Adrenal gland (tissue), 12 donors: ENCODE measurements around the gene IGSF1. TPM values are rescaled to one million over a fixed set of nuclear protein-coding genes. Genes with fewer than 3 reads are reported as not detected.

Source experiments
- DNase-seq, 7 donors: peaks; one replicate each; pipeline ENCODE4 v3.0.0-alpha.2; 2019 to 2020
- H3K27ac ChIP-seq, 5 donors: fragments of 200-600 bp; sonication (generic) in 4 of 5; 1 replicate in 3 of 5; 2 replicates in 2 of 5; pipeline versions ENCODE4 v1.5.1 to v1.8.0; 2016 to 2020; ENCODE audit warnings: mild to moderate bottlenecking in 1 of 5
- H3K27me3 ChIP-seq: fragments of 200-600 bp; 2 replicates; pipeline ENCODE4 v1.8.0; 2021
- H3K36me3 ChIP-seq, 2 donors: fragments of 200-600 bp; replicated peaks in 1 of 2; 1 replicate in 1 of 2; 2 replicates in 1 of 2; pipeline versions ENCODE4 v1.5.1 to v1.8.0; 2018 to 2022
- H3K4me1 ChIP-seq, 2 donors: fragments of 200-600 bp; replicated peaks in 1 of 2; 1 replicate in 1 of 2; 2 replicates in 1 of 2; pipeline versions ENCODE4 v1.5.1 to v1.8.0; 2018 to 2021
- H3K4me3 ChIP-seq, 4 donors: fragments of 200-600 bp; sonication (generic) in 3 of 4; one replicate each; pipeline ENCODE4 v1.5.1; 2016 to 2018
- H3K9me3 ChIP-seq, 3 donors: fragments of 200-600 bp; sonication (generic) in 1 of 3; replicated peaks in 1 of 3; 1 replicate in 2 of 3; 2 replicates in 1 of 3; pipeline versions ENCODE4 v1.5.1 to v1.8.0; 2016 to 2021
- CTCF ChIP-seq, 6 experiments: fragments of 450-650 bp in 4 of 6; fragments of 200-600 bp in 2 of 6; sonication (generic) in 1 of 6; IDR thresholded peaks; 1 replicate in 5 of 6; 2 replicates in 1 of 6; pipeline versions ENCODE4 v1.5.1 to v1.8.0; 2016 to 2021; ENCODE audit warnings: antibody characterized with exemption in 6 of 6, mild to moderate bottlenecking in 2 of 6, moderate library complexity in 1 of 6
- POLR2A ChIP-seq, 2 donors: fragments of 450-650 bp; IDR thresholded peaks; one replicate each; pipeline ENCODE4 v1.6.1; 2017; ENCODE audit warnings: antibody characterized with exemption in 2 of 2, mild to moderate bottlenecking in 2 of 2, moderate library complexity in 1 of 2
- WGBS, 4 donors: extraction: QIAGEN DNeasy Blood & Tissue Kit in 2 of 4; methylation state at CpG; one replicate each; pipeline versions ENCODE4 v1.1.5 to v1.1.7; 2013 to 2017; 5-methylcytosine and 5-hydroxymethylcytosine counted together
- intact Hi-C, 2 donors: fragments of 100-400 bp; cut with DNase I; formaldehyde crosslinking; loops; one replicate each; pipeline versions ENCODE4 v1.14.1 to v1.15.0; 2022 to 2023
- polyA plus RNA-seq, 3 donors: library from polyadenylated mRNA; stranded (reverse); fragments of 200-250 nt in 2 of 3; fragments of 350-450 nt in 1 of 3; fragmentation: Illumina TruSeq in 1 of 3; extraction: RNeasy Lipid Tissue Mini Kit (QIAGEN cat#74804) in 1 of 3; gene quantifications; one replicate each; pipeline ENCODE4 v1.2.3, GENCODE V29; 2013 to 2014
- total RNA-seq, 9 donors: library from RNA; depleted of rRNA in 4 of 9; stranded (reverse); fragments of >200 nt in 4 of 9; fragments of 120-200 nt in 1 of 9; fragmentation: NEBNext Ultra II Directional in 1 of 9; extraction: Animal tissue kit (Norgen Biotek cat#: 25700) in 1 of 9; gene quantifications; one replicate each; pipeline versions ENCODE4 v1.1.0 to v1.2.4, GENCODE V29; 2013 to 2023
- donor health status: healthy with polysubstance abuse.
- donor health status: Bipolar disorder and iron deficiency.
- donor health status: DM: yes; HTN: yes; CAD: no.
- donor health status: DM: no; HTN: no; CAD: no.
- donor health status: DM: no; HTN: no; CAD: no.
- donor health status: DM: yes; HTN: yes; CAD: no.

IGSF1 gene
- total and polyA plus RNA-seq, 12 donors, result 0.19 to 19.8 (median 2.5) TPM

- Histone ChIP-seq H3K27me3 (peaks cover 18% of the 10 kb centered on the region), H3K27ac (no peak overlapping the region), H3K9me3 (no peaks in the 10 kb centered on the region), H3K36me3 (no peaks in the 10 kb centered on the region), H3K4me1 (no peaks in the 10 kb centered on the region), H3K4me3 (no peak overlapping the region)
- intact Hi-C loops, result no loop called here
- DNase-seq, result no peak
- WGBS, 4 donors, result 45 to 66% (median 59%) methylated on average over 5 of the region's 5 CpGs
- TF ChIP-seq CTCF (IDR thresholded peaks at IDR 0.05) (no peak), POLR2A (IDR thresholded peaks at IDR 0.05) (no peak)
These were observed 12.0 kb upstream of the IGSF1 start for GRCh38 chrX:131301155-131301554.

GRCh38 chrX:131298846-131299245, 9.7 kb upstream of the IGSF1 start:
- intact Hi-C loops, result no loop called here
- WGBS, 4 donors, result 63 to 85% (median 74%) methylated on average over 3 of the region's 3 CpGs
- no peaks in the 10 kb centered on the region for H3K9me3 ChIP-seq
- H3K4me3 ChIP-seq, result no peak overlapping the region
- H3K27ac ChIP-seq, result no peak overlapping the region
- DNase-seq, result no peak
- no peaks in the 10 kb centered on the region for H3K36me3 ChIP-seq
- H3K27me3 ChIP-seq, result peaks cover 29% of the 10 kb centered on the region
- TF ChIP-seq CTCF (IDR thresholded peaks at IDR 0.05) (no peak), POLR2A (IDR thresholded peaks at IDR 0.05) (no peak)
- H3K4me1 ChIP-seq, result no peaks in the 10 kb centered on the region

- H3K9me3 ChIP-seq, result no peaks in the 10 kb centered on the region
- TF ChIP-seq CTCF (IDR thresholded peaks at IDR 0.05), result no peak
- no peak for TF ChIP-seq POLR2A (IDR thresholded peaks at IDR 0.05)
- no peak overlapping the region for H3K27ac ChIP-seq
- intact Hi-C loops, result no loop called here
- peaks cover 29% of the 10 kb centered on the region for H3K27me3 ChIP-seq
- H3K36me3 ChIP-seq, result no peaks in the 10 kb centered on the region
- H3K4me1 ChIP-seq, result no peaks in the 10 kb centered on the region
- WGBS, 4 donors, result 66 to 81% (median 69%) methylated on average over 2 of the region's 2 CpGs
- H3K4me3 ChIP-seq, result no peak overlapping the region
- no peak for DNase-seq
These were observed 8.9 kb upstream of the IGSF1 start for GRCh38 chrX:131298036-131298435.

- Histone ChIP-seq H3K4me3 (no peak overlapping the region), H3K27me3 (peaks cover 21% of the 10 kb centered on the region), H3K36me3 (no peaks in the 10 kb centered on the region), H3K9me3 (no peaks in the 10 kb centered on the region), H3K27ac (no peak overlapping the region), H3K4me1 (no peaks in the 10 kb centered on the region)
- WGBS, 4 donors, result 34 to 70% (median 41%) methylated on average over 2 to 4 of the region's 4 CpGs
- no peak for DNase-seq
- TF ChIP-seq POLR2A (IDR thresholded peaks at IDR 0.05), result no peak
- no peak for TF ChIP-seq CTCF (IDR thresholded peaks at IDR 0.05)
- intact Hi-C loops, result no loop called here
These were observed 421 bp upstream of the IGSF1 start for GRCh38 chrX:131289527-131289926.
